WERI-Rb-1 (cell line): Measurements from ENCODE around the gene ITPKA.
"Not testable (repeated sequence)": the region's sequence is repeated elsewhere in the genome, so short reads cannot be mapped to it uniquely, and the experiment has no call there.

Source experiments
- DNase-seq: peaks from one replicate; pipeline ENCODE4 v3.0.0-alpha.2; 2020
- H3K27ac ChIP-seq: fragments of 250-450 bp; sonication (Bioruptor Pico); 2 replicates; pipeline ENCODE4 v1.5.1; 2020; ENCODE audit warnings: mild to moderate bottlenecking, moderate library complexity
- H3K27me3 ChIP-seq: fragments of 250-450 bp; sonication (Bioruptor Pico); 2 replicates; pipeline ENCODE4 v1.5.1; 2021; ENCODE audit warnings: mild to moderate bottlenecking, low read depth, moderate library complexity; ENCODE audit not compliant: insufficient read depth, severe bottlenecking
- H3K36me3 ChIP-seq: fragments of 250-450 bp; sonication (Bioruptor Pico); 2 replicates; pipeline ENCODE4 v1.5.1; 2020; ENCODE audit warnings: mild to moderate bottlenecking, moderate library complexity
- H3K4me3 ChIP-seq: 2 replicates; pipeline ENCODE4 v1.5.1; 2011; ENCODE audit warnings: low read depth, mild to moderate bottlenecking, control low read depth, low read length
- H3K9me3 ChIP-seq: fragments of 250-450 bp; sonication (Bioruptor Pico); 2 replicates; pipeline ENCODE4 v1.5.1; 2021; ENCODE audit warnings: mild to moderate bottlenecking, moderate library complexity; ENCODE audit not compliant: severe bottlenecking
- CTCF ChIP-seq: IDR thresholded peaks from 2 replicates; pipeline ENCODE4 v1.5.1; 2011; ENCODE audit warnings: low read depth, mild to moderate bottlenecking, control low read depth, inconsistent platforms, low read length

ITPKA gene

GRCh38 chr15:41466711-41467110, 27.0 kb upstream of the ITPKA start:
- no peaks in the 10 kb centered on the region for H3K9me3 ChIP-seq
- no peak for TF ChIP-seq CTCF

DNA sequence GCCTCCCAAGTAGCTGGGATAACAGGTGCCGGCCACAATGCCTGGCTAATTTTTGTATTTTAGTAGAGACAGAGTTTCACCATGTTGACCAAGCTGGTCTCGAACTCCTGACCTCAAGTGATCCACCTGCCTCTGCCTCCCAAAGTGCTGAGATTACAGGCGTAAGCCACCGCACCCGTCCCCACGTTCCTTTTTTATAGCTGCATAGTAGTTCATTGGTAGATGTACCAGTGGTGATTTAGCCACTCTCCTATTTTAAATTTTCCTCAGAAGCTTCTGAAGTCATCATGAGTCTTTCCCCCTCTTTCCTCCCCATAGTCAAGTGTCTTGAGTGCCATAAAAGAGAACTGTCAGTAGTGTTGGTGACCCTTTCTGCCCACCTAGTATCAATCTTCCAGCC, 24.0 kb upstream of the ITPKA start:
- H3K9me3 ChIP-seq, H3K27me3 ChIP-seq, H3K4me3 ChIP-seq, DNase-seq, H3K27ac ChIP-seq: not testable (repeated sequence)
- H3K36me3 ChIP-seq = peaks cover 87% of the 10 kb centered on the region

More at GRCh38 chr15:41466711-41467110, 27.0 kb upstream of the ITPKA start:
- no peak overlapping the region for H3K27ac ChIP-seq
- no peak for DNase-seq
- H3K4me3 ChIP-seq = no peak overlapping the region
- peaks cover 88% of the 10 kb centered on the region for H3K36me3 ChIP-seq
- H3K27me3 ChIP-seq = no peaks in the 10 kb centered on the region

DNA sequence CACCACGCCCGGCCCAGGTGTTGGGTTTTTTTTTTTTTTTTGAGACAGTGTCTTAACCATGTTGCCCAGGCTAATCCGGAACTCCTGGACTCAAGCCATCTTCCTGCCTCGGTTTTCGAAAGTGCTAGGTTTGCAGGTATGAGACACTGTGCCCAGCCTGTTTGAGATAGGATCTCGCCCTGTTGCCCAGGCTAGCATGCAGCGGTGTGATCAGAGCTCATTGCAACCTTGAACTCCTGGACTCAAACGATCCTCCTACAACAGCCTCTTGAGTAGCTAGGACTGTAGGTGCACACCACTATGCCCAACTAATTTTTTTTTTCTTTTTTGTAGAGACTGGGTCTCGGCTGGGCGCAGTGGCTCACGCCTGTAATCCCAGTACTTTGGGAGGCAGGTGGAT, 20.3 kb upstream of the ITPKA start:
- no peak for TF ChIP-seq CTCF
- no peaks in the 10 kb centered on the region for H3K27me3 ChIP-seq
- peaks cover 85% of the 10 kb centered on the region for H3K36me3 ChIP-seq
- no peak for DNase-seq
- no peak overlapping the region for H3K4me3 ChIP-seq
- H3K27ac ChIP-seq = no peak overlapping the region
- no peaks in the 10 kb centered on the region for H3K9me3 ChIP-seq

GRCh38 chr15:41474436-41474835, 19.2 kb upstream of the ITPKA start:
- Histone ChIP-seq H3K27me3 (no peaks in the 10 kb centered on the region), H3K36me3 (peaks cover 85% of the 10 kb centered on the region), H3K4me3 (no peak overlapping the region), H3K9me3 (no peaks in the 10 kb centered on the region), H3K27ac (no peak overlapping the region)
- DNase-seq = no peak
- TF ChIP-seq CTCF = no peak

- DNase-seq = no peak
- no peak overlapping the region for H3K4me3 ChIP-seq
- H3K9me3 ChIP-seq = no peaks in the 10 kb centered on the region
- H3K36me3 ChIP-seq = peaks cover 85% of the 10 kb centered on the region
- TF ChIP-seq CTCF = no peak
- H3K27ac ChIP-seq = no peak overlapping the region
- H3K27me3 ChIP-seq = no peaks in the 10 kb centered on the region
Measured at GRCh38 chr15:41474941-41475340, 18.7 kb upstream of the ITPKA start.

GRCh38 chr15:41476416-41477048, 17.1 kb upstream of the ITPKA start:
- H3K36me3 ChIP-seq = peaks cover 84% of the 10 kb centered on the region
- no peak for DNase-seq
- no peaks in the 10 kb centered on the region for H3K9me3 ChIP-seq
- H3K27me3 ChIP-seq = no peaks in the 10 kb centered on the region
- no peak overlapping the region for H3K4me3 ChIP-seq
- no peak overlapping the region for H3K27ac ChIP-seq
- TF ChIP-seq CTCF = no peak
